CD14-positive monocyte (primary cell): ENCODE measurements around the gene RPUSD4. TPM values are rescaled to one million over a fixed set of nuclear protein-coding genes. Genes with fewer than 3 reads are reported as not detected.

Experiments used
- DNase-seq, 3 donors: peaks; one replicate each; pipeline ENCODE4 v3.0.0-alpha.2; 2011 to 2022
- H2AFZ ChIP-seq: 2 replicates; pipeline ENCODE4 v1.6.0; 2012; ENCODE audit warnings: mild to moderate bottlenecking, low read depth, low read length, inconsistent platforms; ENCODE audit not compliant: insufficient read depth, poor library complexity, severe bottlenecking
- H3K27ac ChIP-seq, 2 donors: 1 replicate in 1 of 2; 2 replicates in 1 of 2; pipeline ENCODE4 v1.5.1; 2012 to 2013; ENCODE audit warnings: low read length in 2 of 2, control low read depth in 1 of 2, inconsistent platforms in 1 of 2, low read depth in 1 of 2, mild to moderate bottlenecking in 1 of 2
- H3K27me3 ChIP-seq, 2 donors: one replicate each; pipeline versions ENCODE4 v1.6.0 to v1.6.1; 2011 to 2013; ENCODE audit warnings: low read length in 2 of 2; ENCODE audit not compliant: control insufficient read depth in 2 of 2, insufficient read depth in 2 of 2
- H3K36me3 ChIP-seq, 2 donors: replicated peaks in 1 of 2; 1 replicate in 1 of 2; 2 replicates in 1 of 2; pipeline versions ENCODE4 v1.5.1 to v1.6.1; 2012 to 2013; ENCODE audit warnings: low read length in 2 of 2, control low read depth in 1 of 2, inconsistent platforms in 1 of 2, mild to moderate bottlenecking in 1 of 2; ENCODE audit not compliant: insufficient read depth in 2 of 2, control insufficient read depth in 1 of 2
- H3K4me1 ChIP-seq, 2 donors: 1 replicate in 1 of 2; 2 replicates in 1 of 2; pipeline versions ENCODE4 v1.5.1 to v1.6.1; 2012 to 2013; ENCODE audit warnings: low read length in 2 of 2, control low read depth in 1 of 2, inconsistent platforms in 1 of 2, mild to moderate bottlenecking in 1 of 2, moderate library complexity in 1 of 2; ENCODE audit not compliant: insufficient read depth in 2 of 2, control insufficient read depth in 1 of 2
- H3K4me2 ChIP-seq: replicated peaks from 2 replicates; pipeline ENCODE3; 2012; ENCODE audit warnings: low read length, moderate library complexity, mild to moderate bottlenecking; ENCODE audit not compliant: poor library complexity, severe bottlenecking; ENCODE audit errors: extremely low read depth
- H3K4me3 ChIP-seq, 3 experiments: fragments of 200-600 bp in 1 of 3; sonication (generic) in 1 of 3; replicated peaks in 1 of 3; 1 replicate in 2 of 3; 2 replicates in 1 of 3; pipeline ENCODE4 v1.5.1; 2011 to 2013; ENCODE audit warnings: low read length in 3 of 3, mild to moderate bottlenecking in 3 of 3, control low read depth in 2 of 3, low read depth in 2 of 3, inconsistent platforms in 1 of 3, moderate library complexity in 1 of 3
- H3K79me2 ChIP-seq: 2 replicates; pipeline ENCODE4 v1.6.0; 2012; ENCODE audit warnings: mild to moderate bottlenecking, control low read depth, inconsistent platforms, low read length, moderate library complexity; ENCODE audit not compliant: insufficient read depth
- H3K9ac ChIP-seq: 2 replicates; pipeline ENCODE4 v1.6.0; 2017; ENCODE audit warnings: low read length, mild to moderate bottlenecking; ENCODE audit not compliant: insufficient read depth, poor library complexity, severe bottlenecking
- H3K9me3 ChIP-seq, 2 donors: replicated peaks in 1 of 2; 1 replicate in 1 of 2; 2 replicates in 1 of 2; pipeline versions ENCODE4 v1.5.1 to v1.6.1; 2012 to 2013; ENCODE audit warnings: low read length in 2 of 2, control low read depth in 1 of 2; ENCODE audit not compliant: control insufficient read depth in 1 of 2, insufficient read depth in 1 of 2
- H4K20me1 ChIP-seq: 2 replicates; pipeline ENCODE4 v1.6.0; 2012; ENCODE audit warnings: mild to moderate bottlenecking, low read length, control low read depth, moderate library complexity; ENCODE audit not compliant: insufficient read depth
- H3K27ac Mint-ChIP-seq, 7 donors: one replicate each; pipeline ENCODE4 v1.8.0; 2020; ENCODE audit warnings: mild to moderate bottlenecking in 7 of 7, mixed read lengths in 7 of 7, moderate library complexity in 6 of 7, inconsistent platforms in 2 of 7
- H3K27me3 Mint-ChIP-seq, 3 donors: one replicate each; pipeline ENCODE4 v1.8.0; 2021 to 2022; ENCODE audit warnings: low read depth in 3 of 3, mild to moderate bottlenecking in 3 of 3, mixed read lengths in 3 of 3, moderate library complexity in 3 of 3, inconsistent platforms in 1 of 3
- H3K36me3 Mint-ChIP-seq, 2 donors: one replicate each; pipeline ENCODE4 v1.8.0; 2020; ENCODE audit warnings: mixed read lengths in 2 of 2, inconsistent platforms in 1 of 2, mild to moderate bottlenecking in 1 of 2
- H3K4me1 Mint-ChIP-seq: one replicate; pipeline ENCODE4 v1.8.0; 2020; ENCODE audit warnings: mild to moderate bottlenecking, mixed read lengths
- H3K4me3 Mint-ChIP-seq, 2 donors: one replicate each; pipeline ENCODE4 v1.8.0; 2020; ENCODE audit warnings: mild to moderate bottlenecking in 2 of 2, mixed read lengths in 2 of 2, moderate library complexity in 1 of 2
- H3K9me3 Mint-ChIP-seq, 7 donors: one replicate each; pipeline ENCODE4 v1.8.0; 2020 to 2022; ENCODE audit warnings: mixed read lengths in 7 of 7, mild to moderate bottlenecking in 6 of 7, moderate library complexity in 6 of 7, inconsistent platforms in 2 of 7
- CTCF ChIP-seq: fragments of 200-600 bp; IDR thresholded peaks from one replicate; pipeline ENCODE4 v1.8.0; 2022; ENCODE audit warnings: antibody characterized with exemption, mild to moderate bottlenecking
- whole genome bisulfite sequencing: methylation state at CpG from one replicate; pipeline ENCODE4 v1.1.5; 2013; ENCODE audit warnings: missing lambda C conversion rate; ENCODE audit not compliant: insufficient coverage; 5-methylcytosine and 5-hydroxymethylcytosine counted together
- intact Hi-C, 2 donors: fragments of 100-400 bp; cut with micrococcal nuclease; formaldehyde crosslinking; loops; one replicate each; pipeline versions ENCODE4 v1.15.0 to v1.15.1; 2023
- polyA plus RNA-seq, 3 donors: library from polyadenylated mRNA; depleted of rRNA in 1 of 3; unstranded in 2 of 3; stranded (reverse) in 1 of 3; fragments of 300-500 nt in 2 of 3; fragments of >200 nt in 1 of 3; fragmentation: Illumina TruSeq in 2 of 3; gene quantifications; 1 replicate in 2 of 3; 2 replicates in 1 of 3; pipeline ENCODE4 v1.2.3, GENCODE V29; 2012 to 2021

RPUSD4 gene
- polyA plus RNA-seq, 3 donors = 9.0 to 15.5 (median 10.3) TPM

DNA sequence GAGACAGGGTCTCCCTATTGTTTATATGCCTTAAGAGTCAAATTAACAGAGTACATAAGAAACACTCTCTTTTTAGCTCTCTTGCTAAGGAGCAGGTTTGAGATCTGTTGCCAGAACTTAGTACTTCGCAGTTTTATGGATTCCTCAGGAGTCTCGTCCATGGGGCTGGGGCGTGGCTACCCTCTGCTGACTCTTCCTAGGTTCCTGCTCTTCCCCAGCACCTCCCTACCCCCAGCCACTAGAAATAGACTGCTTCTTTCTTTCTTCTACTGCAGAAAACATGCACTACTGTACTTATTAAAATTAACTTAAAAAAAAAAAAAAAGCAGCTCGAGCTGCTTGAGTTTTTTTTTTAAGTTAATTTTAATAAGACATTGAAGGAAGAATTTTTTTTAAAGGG lies 8.1 kb upstream of the RPUSD4 start:
- peaks cover 0 to 2% (median 1%) of the 10 kb centered on the region in 3 donors for H3K27me3 Mint-ChIP-seq

DNA sequence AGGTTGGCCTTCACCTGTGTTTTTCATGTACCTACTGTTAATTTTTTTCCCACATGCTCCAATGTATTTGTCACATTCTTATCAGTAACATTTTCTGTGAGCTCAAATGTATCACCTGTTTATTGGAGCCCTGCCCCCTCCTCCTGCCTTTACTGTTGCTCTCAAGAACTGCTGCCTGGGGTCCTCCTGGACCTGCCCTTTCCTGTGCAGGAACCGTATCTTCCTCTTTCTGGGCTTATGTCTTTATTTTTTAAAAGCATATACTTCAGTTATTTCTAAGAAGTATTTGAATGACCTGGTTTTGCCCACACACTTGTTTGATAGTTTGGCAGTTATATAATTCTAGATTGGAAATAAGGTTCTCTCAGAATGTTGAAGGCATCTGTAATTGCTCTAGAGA lies 6.0 kb upstream of the RPUSD4 start:
- DNase-seq = peak in 1 of 3 donors; percentile 4
- intact Hi-C loops = loop anchor here in 1 of 2 donors (10.0 kb wide), 1 partner anchor 623 kb away; the partner anchor contains the start of gene STT3A
- no peaks in the 10 kb centered on the region for H3K36me3 ChIP-seq
- no peaks in the 10 kb centered on the region for H3K9me3 ChIP-seq
- peaks cover 9 to 13% of the 10 kb centered on the region in 2 donors for H3K36me3 Mint-ChIP-seq
- H3K79me2 ChIP-seq = peaks cover 87% of the 10 kb centered on the region
- H3K27ac Mint-ChIP-seq = peak overlapping the region in 4 of 7 donors; percentile 12 to 65 (median 52)
- peak overlapping the region in 1 of 3 experiments; percentile 18 for H3K4me3 ChIP-seq
- H3K4me2 ChIP-seq = peak overlapping the region; percentile 40
- peaks cover 63% of the 10 kb centered on the region for H4K20me1 ChIP-seq
- no peak for TF ChIP-seq CTCF
- peaks cover 0 to 2% (median 0%) of the 10 kb centered on the region in 3 donors for H3K27me3 Mint-ChIP-seq
- no CpG with 5 or more reads among the region's 1 CpG for WGBS
- peaks cover 0 to 1% (median 0%) of the 10 kb centered on the region in 7 donors for H3K9me3 Mint-ChIP-seq
- no peak overlapping the region for H3K9ac ChIP-seq
- H3K27ac ChIP-seq = peak overlapping the region in 1 of 2 donors; percentile 17
- H2AFZ ChIP-seq = no peak overlapping the region
- H3K27me3 ChIP-seq = no peaks in the 10 kb centered on the region
- peak overlapping the region in 1 of 2 donors; percentile 72 for H3K4me3 Mint-ChIP-seq
- peaks cover 69% of the 10 kb centered on the region for H3K4me1 Mint-ChIP-seq
- H3K4me1 ChIP-seq = peaks cover 47 to 54% of the 10 kb centered on the region in 2 donors

More for the DNA sequence above, 8.1 kb upstream of the RPUSD4 start:
- peak overlapping the region in 2 of 7 donors; percentile 3 to 77 for H3K27ac Mint-ChIP-seq
- peaks cover 76% of the 10 kb centered on the region for H4K20me1 ChIP-seq
- no peak overlapping the region for H2AFZ ChIP-seq
- no peak for DNase-seq
- peaks cover 27 to 36% of the 10 kb centered on the region in 2 donors for H3K4me1 ChIP-seq
- H3K4me3 ChIP-seq = no peak overlapping the region
- TF ChIP-seq CTCF = no peak
- peaks cover 0 to 5% (median 2%) of the 10 kb centered on the region in 7 donors for H3K9me3 Mint-ChIP-seq
- H3K27ac ChIP-seq = no peak overlapping the region
- H3K9ac ChIP-seq = no peak overlapping the region
- H3K4me1 Mint-ChIP-seq = peaks cover 50% of the 10 kb centered on the region
- no peaks in the 10 kb centered on the region for H3K36me3 ChIP-seq
- peaks cover 92% of the 10 kb centered on the region for H3K79me2 ChIP-seq
- H3K36me3 Mint-ChIP-seq = peaks cover 9 to 17% of the 10 kb centered on the region in 2 donors
- no peaks in the 10 kb centered on the region for H3K27me3 ChIP-seq
- H3K4me2 ChIP-seq = no peak overlapping the region
- WGBS = 80% methylated on average over 2 of the region's 4 CpGs
- intact Hi-C loops = loop anchor here in 1 of 2 donors (10.0 kb wide), 1 partner anchor 625 kb away; the partner anchor contains the start of gene STT3A
- H3K4me3 Mint-ChIP-seq = no peak overlapping the region
- no peaks in the 10 kb centered on the region for H3K9me3 ChIP-seq
